HFFc6 (cell line): ENCODE measurements around the gene ST7. TPM values are rescaled to one million over a fixed set of nuclear protein-coding genes. Genes with fewer than 3 reads are reported as not detected.

ENCODE experiments used
- DNase-seq: peaks from one replicate; pipeline ENCODE4 v3.0.0-alpha.2; 2018
- H3K27ac Mint-ChIP-seq: 2 replicates; pipeline ENCODE4 v1.8.0; 2020; ENCODE audit warnings: mild to moderate bottlenecking, mixed read lengths
- H3K27me3 Mint-ChIP-seq: 2 replicates; pipeline ENCODE4 v1.8.0; 2021; ENCODE audit warnings: mild to moderate bottlenecking, moderate library complexity, mixed read lengths; ENCODE audit not compliant: insufficient read depth
- H3K36me3 Mint-ChIP-seq: 2 replicates; pipeline ENCODE4 v1.8.0; 2021; ENCODE audit warnings: low read depth, mixed read lengths
- H3K4me1 Mint-ChIP-seq: 2 replicates; pipeline ENCODE4 v1.8.0; 2020; ENCODE audit warnings: low read depth, mixed read lengths
- H3K4me3 Mint-ChIP-seq: 2 replicates; pipeline ENCODE4 v1.8.0; 2020; ENCODE audit warnings: mild to moderate bottlenecking, moderate library complexity, mixed read lengths
- H3K9me3 Mint-ChIP-seq: 2 replicates; pipeline ENCODE4 v1.8.0; 2020; ENCODE audit warnings: mild to moderate bottlenecking, mixed read lengths
- CTCF ChIP-seq: fragments of 200-600 bp; sonication (generic); IDR thresholded peaks from 2 replicates; pipeline ENCODE4 v1.5.0; 2021; ENCODE audit warnings: antibody characterized with exemption, mild to moderate bottlenecking
- total RNA-seq, 6 experiments: library from RNA; stranded (reverse); fragmentation: NEBNext Ultra II Directional; extraction: Animal tissue kit (Norgen Biotek cat#: 25700); gene quantifications; 2 replicates in 1 of 6; 3 replicates in 5 of 6; pipeline ENCODE4 v1.2.3, GENCODE V29; 2021

ST7 gene
- total RNA-seq, 6 experiments from 2014 or later: 13.5 to 18.8 (median 16.8) TPM

DNA sequence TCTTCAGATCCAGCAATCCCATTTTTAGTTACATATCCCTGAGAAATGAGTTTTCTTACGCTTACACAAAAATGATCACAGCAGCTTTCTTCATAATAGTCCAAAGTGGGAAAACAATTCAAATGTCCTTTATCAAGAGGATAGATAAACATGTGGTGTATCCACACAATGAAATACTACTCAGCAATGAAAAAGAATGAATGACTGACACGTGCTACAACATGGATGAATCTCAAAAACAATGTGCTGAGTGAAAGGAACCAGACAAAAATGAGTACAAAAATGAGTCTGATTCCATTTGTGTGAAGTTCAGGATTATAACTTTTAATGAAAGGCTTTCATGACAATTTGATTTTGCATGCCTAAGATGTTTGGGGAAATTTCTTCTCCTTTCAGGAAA lies 230.4 kb downstream of the ST7 start:
- H3K27ac Mint-ChIP-seq: no peak overlapping the region

GRCh38 chr7:117184367-117184766 lies 231.1 kb downstream of the ST7 start:
- Mint-ChIP-seq H3K27ac (no peak overlapping the region), H3K9me3 (no peaks in the 10 kb centered on the region)
- no peak for TF ChIP-seq CTCF

More for the DNA sequence above, 230.4 kb downstream of the ST7 start:
- H3K9me3 Mint-ChIP-seq: no peaks in the 10 kb centered on the region
- H3K4me3 Mint-ChIP-seq: no peak overlapping the region
- peaks cover 17% of the 10 kb centered on the region for H3K36me3 Mint-ChIP-seq
- H3K4me1 Mint-ChIP-seq: peaks cover 5% of the 10 kb centered on the region; the same call in 1 of the 2 replicates
- H3K27me3 Mint-ChIP-seq: no peaks in the 10 kb centered on the region
- TF ChIP-seq CTCF: no peak
- DNase-seq: no peak

DNA sequence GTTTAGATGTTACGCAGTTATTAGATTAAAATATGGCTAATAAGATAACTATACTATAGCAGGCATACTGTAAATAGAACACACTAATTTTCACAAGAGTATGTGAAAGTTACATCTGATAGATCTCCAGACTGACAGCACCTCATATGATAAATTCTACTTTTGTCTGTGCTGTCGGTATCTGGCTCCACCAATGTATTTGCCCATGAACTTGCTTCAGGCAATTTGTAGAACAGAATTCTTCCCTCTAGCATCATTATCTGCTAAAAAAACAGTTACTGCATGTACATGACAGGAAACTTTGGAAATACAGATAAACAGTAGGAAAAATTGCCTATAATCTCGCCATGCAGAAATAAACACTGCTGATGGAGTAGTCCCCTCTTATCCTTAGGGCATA lies 231.8 kb downstream of the ST7 start:
- H3K27ac Mint-ChIP-seq: no peak overlapping the region
- H3K4me1 Mint-ChIP-seq: peaks cover 5% of the 10 kb centered on the region; the same call in 1 of the 2 replicates
- H3K9me3 Mint-ChIP-seq: no peaks in the 10 kb centered on the region
- H3K27me3 Mint-ChIP-seq: no peaks in the 10 kb centered on the region
- no peak for TF ChIP-seq CTCF
- H3K4me3 Mint-ChIP-seq: no peak overlapping the region
- H3K36me3 Mint-ChIP-seq: peaks cover 17% of the 10 kb centered on the region
- no peak for DNase-seq

More at GRCh38 chr7:117184367-117184766, 231.1 kb downstream of the ST7 start:
- no peak for DNase-seq
- no peaks in the 10 kb centered on the region for H3K27me3 Mint-ChIP-seq
- peaks cover 17% of the 10 kb centered on the region for H3K36me3 Mint-ChIP-seq
- H3K4me1 Mint-ChIP-seq: peaks cover 5% of the 10 kb centered on the region; the same call in 1 of the 2 replicates
- H3K4me3 Mint-ChIP-seq: no peak overlapping the region

GRCh38 chr7:117186218-117187010 lies 233.1 kb downstream of the ST7 start:
- Mint-ChIP-seq H3K9me3 (no peaks in the 10 kb centered on the region), H3K27me3 (peaks cover 2% of the 10 kb centered on the region; the same call in 1 of the 2 replicates), H3K27ac (no peak overlapping the region), H3K4me3 (no peak overlapping the region), H3K36me3 (peaks cover 25% of the 10 kb centered on the region), H3K4me1 (peaks cover 6% of the 10 kb centered on the region)
- no peak for TF ChIP-seq CTCF
- DNase-seq: no peak

DNA sequence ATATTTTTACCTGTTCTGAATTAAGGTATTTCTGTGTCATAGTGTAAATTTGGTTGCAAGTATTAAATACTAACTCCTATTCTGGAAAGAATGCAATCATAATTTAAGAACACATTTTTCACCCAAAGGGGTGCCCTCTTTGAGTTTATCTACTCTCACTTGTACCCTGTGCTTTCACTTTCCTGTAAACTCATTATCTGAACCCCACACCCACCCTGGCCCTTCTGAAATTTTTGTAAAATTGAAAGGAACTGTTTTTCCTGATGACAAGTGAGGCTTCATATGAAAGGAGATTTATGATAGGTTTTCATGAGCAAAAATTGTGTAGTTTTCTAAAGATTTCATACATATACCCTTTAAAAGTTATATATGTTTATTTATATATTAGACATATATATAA lies 235.1 kb downstream of the ST7 start:
- H3K36me3 Mint-ChIP-seq: peaks cover 19% of the 10 kb centered on the region
- no peak overlapping the region for H3K27ac Mint-ChIP-seq
- H3K9me3 Mint-ChIP-seq: no peaks in the 10 kb centered on the region
- H3K4me1 Mint-ChIP-seq: peaks cover 21% of the 10 kb centered on the region
- peaks cover 2% of the 10 kb centered on the region; the same call in 1 of the 2 replicates for H3K27me3 Mint-ChIP-seq
- no peak for TF ChIP-seq CTCF
- H3K4me3 Mint-ChIP-seq: no peak overlapping the region
- DNase-seq: no peak
